Measurements from ENCODE around the gene NANOS2. TPM values are rescaled to one million over a fixed set of nuclear protein-coding genes. Genes with fewer than 3 reads are reported as not detected.

The NANOS2 gene
- total and polyA plus RNA-seq, 9 of the 15 experiments (the other 6 are each of a cell fraction or from before 2014, with no cell fraction given): not detected

DNA sequence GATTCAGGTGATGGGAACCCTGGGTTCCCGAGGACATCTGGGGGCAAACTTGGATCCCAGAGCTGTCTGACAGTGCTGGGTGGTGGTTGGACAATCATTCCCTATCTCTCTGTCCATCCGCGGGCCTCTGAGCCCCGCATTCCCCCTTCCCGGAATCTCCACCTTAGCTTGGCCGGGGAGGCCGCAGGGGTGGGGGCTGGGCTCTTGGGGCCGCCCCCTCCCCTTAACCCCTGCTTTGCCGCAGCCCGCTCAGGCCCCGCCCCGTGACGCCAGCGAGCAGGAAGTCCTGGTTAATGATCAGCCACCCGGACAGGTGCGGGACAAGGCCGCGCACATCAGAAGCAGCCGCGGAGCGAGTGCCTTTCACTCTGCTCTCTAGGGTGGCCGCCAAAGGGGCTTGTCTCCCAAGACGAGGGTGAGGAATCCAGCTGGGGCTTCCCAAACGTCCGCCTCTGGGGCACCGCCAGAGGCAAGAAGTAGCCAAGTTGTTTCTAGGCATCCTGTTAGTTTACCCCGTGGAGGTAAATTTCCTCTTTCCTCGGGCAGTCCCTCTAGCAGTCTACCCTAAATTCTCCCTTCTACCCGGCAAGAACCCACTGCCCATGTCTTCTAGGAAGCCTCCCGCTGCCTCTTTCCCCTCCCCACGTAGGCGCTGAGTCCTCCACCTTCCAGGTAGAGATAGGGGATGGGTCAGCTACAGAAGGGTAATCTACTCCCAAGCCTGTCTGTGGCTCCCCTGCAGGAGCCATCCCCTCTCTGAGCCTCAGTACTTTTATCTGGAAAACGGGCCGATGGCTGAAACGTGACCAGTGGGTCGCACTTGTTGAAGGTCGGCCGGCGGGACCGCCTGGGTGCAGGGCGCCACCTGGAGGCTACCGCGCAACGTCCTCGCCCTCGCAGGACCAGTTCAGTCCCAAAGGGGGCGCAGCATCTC is 31.7 kb downstream of the NANOS2 start (continued):
- TF ChIP-seq, protein P1, sequence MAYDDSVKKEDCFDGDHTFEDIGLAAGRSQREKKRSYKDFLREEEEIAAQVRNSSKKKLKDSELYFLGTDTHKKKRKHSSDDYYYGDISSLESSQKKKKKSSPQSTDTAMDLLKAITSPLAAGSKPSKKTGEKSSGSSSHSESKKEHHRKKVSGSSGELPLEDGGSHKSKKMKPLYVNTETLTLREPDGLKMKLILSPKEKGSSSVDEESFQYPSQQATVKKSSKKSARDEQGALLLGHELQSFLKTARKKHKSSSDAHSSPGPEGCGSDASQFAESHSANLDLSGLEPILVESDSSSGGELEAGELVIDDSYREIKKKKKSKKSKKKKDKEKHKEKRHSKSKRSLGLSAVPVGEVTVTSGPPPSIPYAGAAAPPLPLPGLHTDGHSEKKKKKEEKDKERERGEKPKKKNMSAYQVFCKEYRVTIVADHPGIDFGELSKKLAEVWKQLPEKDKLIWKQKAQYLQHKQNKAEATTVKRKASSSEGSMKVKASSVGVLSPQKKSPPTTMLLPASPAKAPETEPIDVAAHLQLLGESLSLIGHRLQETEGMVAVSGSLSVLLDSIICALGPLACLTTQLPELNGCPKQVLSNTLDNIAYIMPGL (CRISPR knock-in tag; IDR thresholded peaks at IDR 0.05): peak; percentile 94; the same call in 1 of the 2 replicates
- TF ChIP-seq, protein P2, sequence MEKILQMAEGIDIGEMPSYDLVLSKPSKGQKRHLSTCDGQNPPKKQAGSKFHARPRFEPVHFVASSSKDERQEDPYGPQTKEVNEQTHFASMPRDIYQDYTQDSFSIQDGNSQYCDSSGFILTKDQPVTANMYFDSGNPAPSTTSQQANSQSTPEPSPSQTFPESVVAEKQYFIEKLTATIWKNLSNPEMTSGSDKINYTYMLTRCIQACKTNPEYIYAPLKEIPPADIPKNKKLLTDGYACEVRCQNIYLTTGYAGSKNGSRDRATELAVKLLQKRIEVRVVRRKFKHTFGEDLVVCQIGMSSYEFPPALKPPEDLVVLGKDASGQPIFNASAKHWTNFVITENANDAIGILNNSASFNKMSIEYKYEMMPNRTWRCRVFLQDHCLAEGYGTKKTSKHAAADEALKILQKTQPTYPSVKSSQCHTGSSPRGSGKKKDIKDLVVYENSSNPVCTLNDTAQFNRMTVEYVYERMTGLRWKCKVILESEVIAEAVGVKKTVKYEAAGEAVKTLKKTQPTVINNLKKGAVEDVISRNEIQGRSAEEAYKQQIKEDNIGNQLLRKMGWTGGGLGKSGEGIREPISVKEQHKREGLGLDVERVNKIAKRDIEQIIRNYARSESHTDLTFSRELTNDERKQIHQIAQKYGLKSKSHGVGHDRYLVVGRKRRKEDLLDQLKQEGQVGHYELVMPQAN (IDR thresholded peaks at IDR 0.05; ENCODE audit: borderline replicate concordance): no peak; the same call in 1 of the 2 replicates
- no peak for TF ChIP-seq NR2F6 (CRISPR knock-in tag; IDR thresholded peaks at IDR 0.05)
- TF ChIP-seq RUNX1 (IDR thresholded peaks at IDR 0.05; ENCODE audit: low read depth): no peak
- TF ChIP-seq KLF6 (CRISPR knock-in tag; IDR thresholded peaks at IDR 0.05; ENCODE audit: borderline replicate concordance): no peak
- peak; percentile 91 for TF ChIP-seq RBM25 (IDR thresholded peaks at IDR 0.05; ENCODE audit: low read depth, low read length, severe bottlenecking)
- TF ChIP-seq KDM2B (CRISPR knock-in tag; IDR thresholded peaks at IDR 0.05): no peak
- TF ChIP-seq TOE1 (IDR thresholded peaks at IDR 0.05; ENCODE audit: borderline replicate concordance): peak; percentile 81
- TF ChIP-seq TOE1 (CRISPR knock-in tag; IDR thresholded peaks at IDR 0.05; ENCODE audit: borderline replicate concordance, low read depth): no peak
- TF ChIP-seq NCOA4 (IDR thresholded peaks at IDR 0.05; ENCODE audit: partially characterized antibody): no peak
- TF ChIP-seq, protein P3, sequence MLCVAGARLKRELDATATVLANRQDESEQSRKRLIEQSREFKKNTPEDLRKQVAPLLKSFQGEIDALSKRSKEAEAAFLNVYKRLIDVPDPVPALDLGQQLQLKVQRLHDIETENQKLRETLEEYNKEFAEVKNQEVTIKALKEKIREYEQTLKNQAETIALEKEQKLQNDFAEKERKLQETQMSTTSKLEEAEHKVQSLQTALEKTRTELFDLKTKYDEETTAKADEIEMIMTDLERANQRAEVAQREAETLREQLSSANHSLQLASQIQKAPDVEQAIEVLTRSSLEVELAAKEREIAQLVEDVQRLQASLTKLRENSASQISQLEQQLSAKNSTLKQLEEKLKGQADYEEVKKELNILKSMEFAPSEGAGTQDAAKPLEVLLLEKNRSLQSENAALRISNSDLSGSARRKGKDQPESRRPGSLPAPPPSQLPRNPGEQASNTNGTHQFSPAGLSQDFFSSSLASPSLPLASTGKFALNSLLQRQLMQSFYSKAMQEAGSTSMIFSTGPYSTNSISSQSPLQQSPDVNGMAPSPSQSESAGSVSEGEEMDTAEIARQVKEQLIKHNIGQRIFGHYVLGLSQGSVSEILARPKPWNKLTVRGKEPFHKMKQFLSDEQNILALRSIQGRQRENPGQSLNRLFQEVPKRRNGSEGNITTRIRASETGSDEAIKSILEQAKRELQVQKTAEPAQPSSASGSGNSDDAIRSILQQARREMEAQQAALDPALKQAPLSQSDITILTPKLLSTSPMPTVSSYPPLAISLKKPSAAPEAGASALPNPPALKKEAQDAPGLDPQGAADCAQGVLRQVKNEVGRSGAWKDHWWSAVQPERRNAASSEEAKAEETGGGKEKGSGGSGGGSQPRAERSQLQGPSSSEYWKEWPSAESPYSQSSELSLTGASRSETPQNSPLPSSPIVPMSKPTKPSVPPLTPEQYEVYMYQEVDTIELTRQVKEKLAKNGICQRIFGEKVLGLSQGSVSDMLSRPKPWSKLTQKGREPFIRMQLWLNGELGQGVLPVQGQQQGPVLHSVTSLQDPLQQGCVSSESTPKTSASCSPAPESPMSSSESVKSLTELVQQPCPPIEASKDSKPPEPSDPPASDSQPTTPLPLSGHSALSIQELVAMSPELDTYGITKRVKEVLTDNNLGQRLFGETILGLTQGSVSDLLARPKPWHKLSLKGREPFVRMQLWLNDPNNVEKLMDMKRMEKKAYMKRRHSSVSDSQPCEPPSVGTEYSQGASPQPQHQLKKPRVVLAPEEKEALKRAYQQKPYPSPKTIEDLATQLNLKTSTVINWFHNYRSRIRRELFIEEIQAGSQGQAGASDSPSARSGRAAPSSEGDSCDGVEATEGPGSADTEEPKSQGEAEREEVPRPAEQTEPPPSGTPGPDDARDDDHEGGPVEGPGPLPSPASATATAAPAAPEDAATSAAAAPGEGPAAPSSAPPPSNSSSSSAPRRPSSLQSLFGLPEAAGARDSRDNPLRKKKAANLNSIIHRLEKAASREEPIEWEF (CRISPR knock-in tag; IDR thresholded peaks at IDR 0.05): no peak
- 0 out of 2 replicates have a peak, but pooled peaks have one; percentile 26 for TF ChIP-seq ZNF324 (CRISPR knock-in tag; IDR thresholded peaks at IDR 0.05)
- TF ChIP-seq ARHGAP35 (IDR thresholded peaks at IDR 0.05; ENCODE audit: partially characterized antibody): peak; percentile 75

Measured in K562 (cell line).